ENCODE data around the gene C3orf52. TPM values are rescaled to one million over a fixed set of nuclear protein-coding genes. Genes with fewer than 3 reads are reported as not detected.

C3orf52 gene
- total and polyA plus RNA-seq, 10 of the 15 experiments (the other 5 are each of a cell fraction or from before 2014, with no cell fraction given), result 0.15 to 1.9 (median 0.73) TPM

DNA sequence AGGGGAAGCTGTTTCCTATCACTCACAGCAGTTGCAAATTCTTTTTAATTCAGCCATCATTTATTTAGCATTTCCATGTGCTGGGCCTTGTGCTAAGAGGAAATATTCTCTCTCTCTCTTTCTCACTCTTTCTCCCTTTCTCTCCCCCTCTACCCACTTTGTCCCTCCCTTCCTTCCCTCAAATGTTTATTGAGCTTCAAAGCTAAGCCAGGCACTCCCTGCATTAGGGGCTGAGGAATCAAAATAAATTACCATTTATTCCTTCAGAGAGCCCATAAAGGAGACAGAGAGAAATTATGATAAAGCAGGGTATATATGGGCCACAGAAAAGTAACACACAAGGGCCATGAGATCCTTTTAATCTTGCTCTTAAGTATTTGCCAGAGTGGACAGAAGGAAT, 44.9 kb upstream of the C3orf52 start:
- Histone ChIP-seq H3K4me2 (ENCODE audit: control insufficient read depth, insufficient read depth) (no peak overlapping the region), H3K4me1 (ENCODE audit: control insufficient read depth, insufficient read depth, low read length) (no peaks in the 10 kb centered on the region), H3K27me3 (replicated peaks in 1 of 2; ENCODE audit: control insufficient read depth in 2 of 2, insufficient read depth in 2 of 2, low read length in 1 of 2) (peaks cover 0 to 6% of the 10 kb centered on the region in 2 experiments; a peak in 1 of 4 replicates), H3K79me2 (ENCODE audit: control insufficient read depth, insufficient read depth, low read length) (no peaks in the 10 kb centered on the region), H3K4me3 (no peak overlapping the region), H3K9ac (ENCODE audit: control insufficient read depth, insufficient read depth, low read length) (no peak overlapping the region), H3K9me3 (replicated peaks; ENCODE audit: control insufficient read depth, insufficient read depth, low read length) (no peaks in the 10 kb centered on the region), H4K20me1 (ENCODE audit: control insufficient read depth, insufficient read depth) (no peaks in the 10 kb centered on the region), H3K36me3 (ENCODE audit: control insufficient read depth in 2 of 2, insufficient read depth in 2 of 2, low read length in 1 of 2) (no peaks in the 10 kb centered on the region), H2AFZ (ENCODE audit: control insufficient read depth, low read depth, low read length) (no peak overlapping the region), H3K27ac (ENCODE audit: control insufficient read depth, insufficient read depth) (no peak overlapping the region)
- no peak for DNase-seq (ENCODE audit: low read depth, low spot score)
- in situ Hi-C loops (cut with MboI) (no loop called here), intact Hi-C loops (cut with micrococcal nuclease; ENCODE audit: unreplicated experiment) (loop anchor here (10.0 kb wide), 1 partner anchor 327 kb away; no protein-coding TSS in a partner anchor)
- no peak for FAIRE-seq
- SMC1A ChIA-PET (ENCODE audit: uncharacterized antibody, unreplicated experiment), result interaction anchor here (1.0 to 5.7 kb wide), 10 partner anchors 23 to 345 kb away, joined by 3 to 48 read pairs (median 6); partner anchors contain the start of gene ABHD10
- TF ChIP-seq CREB1 (IDR thresholded peaks at IDR 0.05; ENCODE audit: low read depth) (no peak), EED (IDR thresholded peaks at IDR 0.05; ENCODE audit: low read depth) (no peak)
- POLR2A ChIA-PET, result interaction anchor here (1.0 kb wide), 1 partner anchor 28 kb away, joined by 3 read pairs; no protein-coding TSS in a partner anchor
- ATAC-seq, result no peak
- no TSS peak for BruUV-seq (replicated peaks)
- RAD21 ChIA-PET (ENCODE audit: unreplicated experiment), result interaction anchor here (3.0 to 3.4 kb wide), 2 partner anchors 28 to 52 kb away, joined by 18 to 21 read pairs; no protein-coding TSS in a partner anchor
- CTCF ChIA-PET, result interaction anchor here (0.5 to 4.4 kb wide), 9 partner anchors 9 to 372 kb away, joined by 3 to 59 read pairs (median 4); no protein-coding TSS in a partner anchor

DNA sequence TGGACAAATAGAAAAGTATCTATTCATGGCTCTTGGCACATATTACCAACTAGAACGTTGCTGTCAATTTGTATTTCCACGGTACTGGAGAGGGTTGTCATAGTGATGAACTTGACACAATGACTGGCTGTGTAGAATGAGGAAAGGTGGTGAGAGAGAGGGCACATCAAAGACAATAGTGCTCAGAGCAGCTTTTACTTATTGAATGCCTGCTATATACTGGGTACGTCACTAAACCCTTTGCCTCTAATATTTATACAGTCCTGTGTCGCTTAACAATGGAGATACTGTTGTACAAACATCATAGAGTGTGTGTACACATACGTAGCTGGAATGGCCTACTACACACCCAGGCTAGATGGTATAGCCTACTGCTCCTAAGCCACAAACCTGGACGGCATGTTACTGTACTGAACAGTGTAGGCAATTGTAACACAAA, 43.3 kb upstream of the C3orf52 start:
- intact Hi-C loops (cut with micrococcal nuclease; ENCODE audit: unreplicated experiment), result loop anchor here (1.0 to 10.0 kb wide), 4 partner anchors 30 to 328 kb away; no protein-coding TSS in a partner anchor
- no TSS peak for BruUV-seq (replicated peaks)
- ATAC-seq, result 0 out of 3 replicates have a peak, but pooled peaks have one; percentile 14

More for the DNA sequence above, 43.3 kb upstream of the C3orf52 start:
- CTCF ChIA-PET, result interaction anchor here (0.6 to 4.4 kb wide), 34 partner anchors 8 to 373 kb away, joined by 3 to 99 read pairs (median 5); partner anchors contain the start of genes ABHD10, TAGLN3 and TMPRSS7
- in situ Hi-C loops (cut with MboI), result no loop called here
- Histone ChIP-seq H3K9ac (ENCODE audit: control insufficient read depth, insufficient read depth, low read length) (no peak overlapping the region), H3K27me3 (replicated peaks in 1 of 2; ENCODE audit: control insufficient read depth in 2 of 2, insufficient read depth in 2 of 2, low read length in 1 of 2) (peaks cover 0 to 6% of the 10 kb centered on the region in 2 experiments; a peak in 1 of 4 replicates), H3K4me3 (no peak overlapping the region), H3K36me3 (ENCODE audit: control insufficient read depth in 2 of 2, insufficient read depth in 2 of 2, low read length in 1 of 2) (no peaks in the 10 kb centered on the region), H2AFZ (ENCODE audit: control insufficient read depth, low read depth, low read length) (no peak overlapping the region), H3K79me2 (ENCODE audit: control insufficient read depth, insufficient read depth, low read length) (no peaks in the 10 kb centered on the region), H4K20me1 (ENCODE audit: control insufficient read depth, insufficient read depth) (no peaks in the 10 kb centered on the region), H3K27ac (ENCODE audit: control insufficient read depth, insufficient read depth) (no peak overlapping the region), H3K4me2 (ENCODE audit: control insufficient read depth, insufficient read depth) (no peak overlapping the region), H3K4me1 (ENCODE audit: control insufficient read depth, insufficient read depth, low read length) (no peaks in the 10 kb centered on the region), H3K9me3 (replicated peaks; ENCODE audit: control insufficient read depth, insufficient read depth, low read length) (no peaks in the 10 kb centered on the region)
- WGBS (ENCODE audit: insufficient coverage, insufficient replicate concordance, low lambda C conversion rate, missing lambda C conversion rate), result 48% methylated on average over 6 of the region's 6 CpGs
- POLR2A ChIA-PET, result no interaction called here
- FAIRE-seq (no peak), DNase-seq (ENCODE audit: low read depth, low spot score) (no peak)
- TF ChIP-seq PML (IDR thresholded peaks at IDR 0.05; ENCODE audit: low read length), result no peak
- TF ChIP-seq CREB1 (IDR thresholded peaks at IDR 0.05; ENCODE audit: low read depth), result no peak
- TF ChIP-seq BRCA1 (IDR thresholded peaks at IDR 0.05; ENCODE audit: low read depth, low read length), result no peak
- TF ChIP-seq POU2F2 (IDR thresholded peaks at IDR 0.05; ENCODE audit: borderline replicate concordance, low read depth, low read length), result no peak
- TF ChIP-seq EGR1 (IDR thresholded peaks at IDR 0.05; ENCODE audit: borderline replicate concordance in 1 of 2, low read depth in 2 of 2, low read length in 2 of 2), result no peak
- no peak for TF ChIP-seq POLR2AphosphoS5 (IDR thresholded peaks at IDR 0.05; ENCODE audit: low read length)
- TF ChIP-seq IKZF1 (conservative IDR thresholded peaks at IDR 0.05), result no peak
- TF ChIP-seq, protein P1, sequence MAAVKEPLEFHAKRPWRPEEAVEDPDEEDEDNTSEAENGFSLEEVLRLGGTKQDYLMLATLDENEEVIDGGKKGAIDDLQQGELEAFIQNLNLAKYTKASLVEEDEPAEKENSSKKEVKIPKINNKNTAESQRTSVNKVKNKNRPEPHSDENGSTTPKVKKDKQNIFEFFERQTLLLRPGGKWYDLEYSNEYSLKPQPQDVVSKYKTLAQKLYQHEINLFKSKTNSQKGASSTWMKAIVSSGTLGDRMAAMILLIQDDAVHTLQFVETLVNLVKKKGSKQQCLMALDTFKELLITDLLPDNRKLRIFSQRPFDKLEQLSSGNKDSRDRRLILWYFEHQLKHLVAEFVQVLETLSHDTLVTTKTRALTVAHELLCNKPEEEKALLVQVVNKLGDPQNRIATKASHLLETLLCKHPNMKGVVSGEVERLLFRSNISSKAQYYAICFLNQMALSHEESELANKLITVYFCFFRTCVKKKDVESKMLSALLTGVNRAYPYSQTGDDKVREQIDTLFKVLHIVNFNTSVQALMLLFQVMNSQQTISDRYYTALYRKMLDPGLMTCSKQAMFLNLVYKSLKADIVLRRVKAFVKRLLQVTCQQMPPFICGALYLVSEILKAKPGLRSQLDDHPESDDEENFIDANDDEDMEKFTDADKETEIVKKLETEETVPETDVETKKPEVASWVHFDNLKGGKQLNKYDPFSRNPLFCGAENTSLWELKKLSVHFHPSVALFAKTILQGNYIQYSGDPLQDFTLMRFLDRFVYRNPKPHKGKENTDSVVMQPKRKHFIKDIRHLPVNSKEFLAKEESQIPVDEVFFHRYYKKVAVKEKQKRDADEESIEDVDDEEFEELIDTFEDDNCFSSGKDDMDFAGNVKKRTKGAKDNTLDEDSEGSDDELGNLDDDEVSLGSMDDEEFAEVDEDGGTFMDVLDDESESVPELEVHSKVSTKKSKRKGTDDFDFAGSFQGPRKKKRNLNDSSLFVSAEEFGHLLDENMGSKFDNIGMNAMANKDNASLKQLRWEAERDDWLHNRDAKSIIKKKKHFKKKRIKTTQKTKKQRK (IDR thresholded peaks at IDR 0.05; ENCODE audit: low read depth, low read length), result no peak
- no peak for TF ChIP-seq MEF2A (IDR thresholded peaks at IDR 0.05; ENCODE audit: insufficient read depth, low read depth, low read length)
- no peak for TF ChIP-seq NFYB (IDR thresholded peaks at IDR 0.05; ENCODE audit: insufficient read depth, low read depth, low read length)
- SMC1A ChIA-PET (ENCODE audit: uncharacterized antibody, unreplicated experiment), result interaction anchor here (0.8 to 5.7 kb wide), 10 partner anchors 11 to 328 kb away, joined by 3 to 48 read pairs (median 6); no protein-coding TSS in a partner anchor
- RAD21 ChIA-PET (ENCODE audit: unreplicated experiment), result interaction anchor here (0.6 to 3.0 kb wide), 14 partner anchors 9 to 325 kb away, joined by 3 to 21 read pairs (median 4); partner anchors contain the start of gene ABHD10
